Skeletal muscle satellite cell (primary cell): ENCODE results near the gene CLTRN.
"Not testable (repeated sequence)": the region's sequence is repeated elsewhere in the genome, so short reads cannot be mapped to it uniquely, and the experiment has no call there.

Source experiments
- H3K27me3 ChIP-seq: 2 replicates; pipeline ENCODE4 v1.7.0; 2013; ENCODE audit warnings: low read length; ENCODE audit not compliant: control insufficient read depth, insufficient read depth
- H3K36me3 ChIP-seq: 2 replicates; pipeline ENCODE4 v1.7.0; 2013; ENCODE audit warnings: mild to moderate bottlenecking, control low read depth, low read length; ENCODE audit not compliant: insufficient read depth
- H3K4me1 ChIP-seq: 2 replicates; pipeline ENCODE4 v1.7.0; 2013; ENCODE audit warnings: low read length; ENCODE audit not compliant: control insufficient read depth, insufficient read depth
- H3K4me2 ChIP-seq: 2 replicates; pipeline ENCODE4 v1.7.0; 2013; ENCODE audit warnings: mild to moderate bottlenecking, low read length
- H3K4me3 ChIP-seq: 2 replicates; pipeline ENCODE4 v1.7.0; 2013; ENCODE audit warnings: low read length
- H3K9ac ChIP-seq: 2 replicates; pipeline ENCODE4 v1.7.0; 2013; ENCODE audit warnings: mild to moderate bottlenecking, low read depth, low read length, moderate library complexity
- H3K9me3 ChIP-seq: replicated peaks from 2 replicates; pipeline ENCODE4 v1.7.0; 2013; ENCODE audit warnings: mild to moderate bottlenecking, control low read depth, low read length

The CLTRN gene

DNA sequence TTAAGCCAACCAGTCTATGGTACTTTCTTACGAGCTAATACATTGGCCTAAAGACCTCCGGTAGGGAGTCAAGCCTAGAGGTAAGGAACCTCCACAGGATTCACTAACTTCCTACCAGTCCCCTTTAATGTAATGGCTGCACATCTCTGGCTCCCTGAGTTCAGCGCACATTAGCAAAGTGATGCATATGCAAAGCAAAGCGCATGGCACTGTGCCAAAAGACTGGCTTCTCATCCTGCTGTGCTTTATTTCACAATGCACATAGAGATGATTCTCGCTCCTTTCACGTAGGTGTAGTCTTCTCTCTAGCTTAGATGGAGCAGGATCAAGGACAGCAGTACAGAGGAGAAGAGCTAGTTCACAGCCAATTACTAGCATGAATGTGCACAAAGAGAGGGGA lies 14.6 kb upstream of the CLTRN start:
- Histone ChIP-seq H3K9me3 (no peaks in the 10 kb centered on the region), H3K4me2 (no peak overlapping the region), H3K4me3 (no peak overlapping the region), H3K4me1 (peaks cover 10% of the 10 kb centered on the region), H3K36me3 (peaks cover 21% of the 10 kb centered on the region), H3K9ac (no peak overlapping the region), H3K27me3 (no peaks in the 10 kb centered on the region)

DNA sequence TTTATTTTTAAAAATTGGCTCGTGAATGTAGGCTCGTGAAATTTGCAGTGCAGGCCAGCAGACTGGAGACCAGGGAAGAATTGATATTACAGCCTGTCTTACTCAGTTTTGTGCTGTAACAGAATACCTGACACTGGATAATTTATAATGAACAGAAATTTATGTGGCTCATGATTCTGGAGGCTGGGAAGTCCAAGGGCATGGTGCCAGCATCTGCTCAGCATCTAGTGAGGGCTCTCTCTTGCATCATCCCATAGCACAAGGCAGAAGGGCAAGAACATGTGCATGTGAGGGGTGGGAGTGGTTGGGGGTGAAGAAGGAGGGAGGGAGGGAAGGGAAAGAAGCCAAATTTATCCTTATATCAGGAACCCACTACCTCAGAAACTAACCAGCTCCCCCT lies 13.7 kb upstream of the CLTRN start:
- Histone ChIP-seq H3K36me3 (peaks cover 21% of the 10 kb centered on the region), H3K4me3 (no peak overlapping the region), H3K27me3 (no peaks in the 10 kb centered on the region), H3K9me3 (no peaks in the 10 kb centered on the region), H3K4me1 (peaks cover 14% of the 10 kb centered on the region), H3K9ac (no peak overlapping the region), H3K4me2 (no peak overlapping the region)

DNA sequence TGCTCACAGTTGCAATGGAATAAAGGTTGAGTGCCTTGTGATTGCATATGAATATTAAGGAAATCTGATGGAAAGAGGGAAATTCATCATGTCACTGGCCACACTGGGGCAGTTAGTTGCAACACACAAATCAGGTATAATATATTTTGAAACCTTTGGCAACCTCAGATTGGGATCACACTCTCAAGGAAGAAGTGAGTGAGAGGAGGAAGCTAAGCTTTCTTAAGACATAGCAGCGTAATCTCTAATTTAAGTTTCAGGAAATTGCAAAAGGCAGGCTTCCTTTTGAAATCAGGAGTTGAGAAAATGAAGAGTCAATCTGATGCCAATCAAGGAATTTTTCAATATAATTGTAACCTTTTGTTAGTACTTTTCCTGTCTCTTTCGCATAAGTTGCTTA lies 12.3 kb upstream of the CLTRN start:
- Histone ChIP-seq H3K4me2 (peak overlapping the region; percentile 88), H3K9ac (peak overlapping the region; percentile 98), H3K4me3 (peak overlapping the region; percentile 99), H3K27me3 (no peaks in the 10 kb centered on the region), H3K4me1 (peaks cover 14% of the 10 kb centered on the region), H3K36me3 (peaks cover 21% of the 10 kb centered on the region), H3K9me3 (no peaks in the 10 kb centered on the region)

DNA sequence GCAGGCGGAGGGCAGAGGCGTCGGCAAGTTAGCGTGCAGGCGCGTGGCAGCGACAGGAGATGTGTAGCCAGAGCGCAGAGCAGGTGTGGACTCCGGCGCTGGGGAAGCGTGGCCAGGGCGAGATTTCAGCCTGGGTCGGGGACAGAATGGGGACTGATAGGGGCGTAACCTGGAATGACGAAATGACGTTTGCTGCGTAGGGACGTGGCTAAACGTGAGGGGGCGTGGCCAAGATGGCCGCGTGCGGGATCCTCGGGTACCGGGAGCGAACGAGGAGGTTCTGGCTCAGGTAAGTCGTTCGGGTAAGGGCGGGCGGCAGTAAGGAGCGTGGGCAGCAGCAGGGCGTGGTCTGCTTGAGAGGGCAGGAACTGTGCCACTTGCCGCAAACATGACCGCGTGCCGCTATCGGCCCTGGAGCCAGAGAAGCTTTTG lies 10.9 kb upstream of the CLTRN start:
- Histone ChIP-seq H3K4me2 (peak overlapping the region; percentile 88), H3K9ac (peak overlapping the region; percentile 98), H3K9me3 (no peaks in the 10 kb centered on the region), H3K4me1 (peaks cover 14% of the 10 kb centered on the region), H3K36me3 (peaks cover 12% of the 10 kb centered on the region), H3K27me3 (peaks cover 5% of the 10 kb centered on the region), H3K4me3 (peak overlapping the region; percentile 99)

DNA sequence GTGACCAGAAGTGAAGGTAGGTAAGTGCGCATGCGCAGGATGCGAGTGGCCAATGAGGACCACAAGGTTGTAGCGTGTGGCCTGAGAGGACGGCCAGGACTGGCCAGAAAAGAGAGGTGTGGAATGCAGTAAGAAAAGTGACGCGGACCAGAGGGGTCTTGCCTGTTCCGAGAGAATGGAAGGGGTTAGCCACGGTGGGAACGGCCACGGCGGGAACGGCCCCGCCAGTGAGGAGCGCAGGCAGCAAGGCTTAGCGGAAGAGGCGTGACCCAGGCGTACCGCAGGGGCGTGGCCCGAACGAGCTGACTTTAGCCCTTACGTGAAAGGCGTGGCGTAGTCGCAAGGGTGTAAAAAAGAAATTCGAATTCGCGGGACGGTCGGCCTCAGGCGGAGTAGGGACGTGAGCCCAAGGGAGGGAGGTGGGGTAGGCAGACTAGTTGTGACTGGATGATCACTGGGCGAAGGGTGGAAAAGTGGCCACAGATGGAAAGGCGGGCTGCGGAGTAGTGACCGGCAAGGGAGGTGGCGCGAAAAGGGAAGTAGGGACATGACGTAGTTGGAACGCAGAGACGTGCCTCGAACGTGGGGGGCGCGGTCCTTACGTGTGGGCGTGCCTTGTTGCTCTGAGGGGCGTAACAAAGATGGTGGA lies 10.4 kb upstream of the CLTRN start:
- Histone ChIP-seq H3K36me3 (peaks cover 9% of the 10 kb centered on the region), H3K4me1 (peaks cover 14% of the 10 kb centered on the region), H3K9me3 (no peaks in the 10 kb centered on the region), H3K4me3 (peak overlapping the region; percentile 99), H3K27me3 (peaks cover 5% of the 10 kb centered on the region), H3K9ac (peak overlapping the region; percentile 98), H3K4me2 (peak overlapping the region; percentile 88)

DNA sequence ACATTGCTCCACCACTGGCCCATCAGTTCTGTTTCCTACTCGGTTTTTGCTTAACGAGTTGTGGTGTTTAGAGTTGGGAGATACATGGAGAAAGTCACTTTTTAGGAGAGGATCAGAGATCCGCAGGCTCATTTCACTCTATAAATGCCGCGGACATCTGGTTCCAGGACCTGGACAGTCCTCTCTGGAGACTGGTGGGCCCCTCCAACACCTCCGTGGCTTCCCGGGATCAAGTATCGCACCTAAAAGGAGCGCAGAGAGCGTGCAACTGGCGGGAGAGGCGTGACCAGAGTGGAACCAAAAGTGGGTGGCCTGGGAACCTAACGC lies 9.9 kb upstream of the CLTRN start:
- Histone ChIP-seq H3K27me3 (peaks cover 9% of the 10 kb centered on the region), H3K4me2 (peak overlapping the region; percentile 88), H3K36me3 (peaks cover 9% of the 10 kb centered on the region), H3K9me3 (no peaks in the 10 kb centered on the region), H3K9ac (peak overlapping the region; percentile 98), H3K4me3 (peak overlapping the region; percentile 99), H3K4me1 (peaks cover 14% of the 10 kb centered on the region)

DNA sequence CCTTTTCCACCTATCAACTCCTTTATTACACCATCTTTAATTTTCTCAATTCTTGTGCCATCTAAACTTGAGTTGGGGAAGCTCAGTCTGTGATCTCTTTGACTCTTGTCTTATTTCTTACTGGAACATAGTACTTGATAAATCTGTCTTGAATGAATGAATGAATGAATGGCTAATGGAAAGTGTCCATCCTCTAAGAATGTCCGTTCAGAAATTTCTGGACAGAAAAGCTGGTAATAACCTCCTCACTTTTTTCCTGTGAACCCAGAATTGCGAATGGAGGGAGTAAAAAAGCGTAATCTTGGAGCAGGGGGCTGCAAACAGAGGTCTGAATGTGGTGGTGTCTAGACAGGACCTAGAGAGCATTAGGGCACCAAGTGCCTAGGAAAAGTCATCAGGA lies 9.4 kb upstream of the CLTRN start:
- peak overlapping the region; percentile 88 for H3K4me2 ChIP-seq
- peaks cover 14% of the 10 kb centered on the region for H3K27me3 ChIP-seq
- H3K36me3 ChIP-seq, result peaks cover 4% of the 10 kb centered on the region
- H3K4me1 ChIP-seq, result peaks cover 14% of the 10 kb centered on the region
- peak overlapping the region; percentile 99 for H3K4me3 ChIP-seq
- no peaks in the 10 kb centered on the region for H3K9me3 ChIP-seq
- H3K9ac ChIP-seq, result peak overlapping the region; percentile 98

DNA sequence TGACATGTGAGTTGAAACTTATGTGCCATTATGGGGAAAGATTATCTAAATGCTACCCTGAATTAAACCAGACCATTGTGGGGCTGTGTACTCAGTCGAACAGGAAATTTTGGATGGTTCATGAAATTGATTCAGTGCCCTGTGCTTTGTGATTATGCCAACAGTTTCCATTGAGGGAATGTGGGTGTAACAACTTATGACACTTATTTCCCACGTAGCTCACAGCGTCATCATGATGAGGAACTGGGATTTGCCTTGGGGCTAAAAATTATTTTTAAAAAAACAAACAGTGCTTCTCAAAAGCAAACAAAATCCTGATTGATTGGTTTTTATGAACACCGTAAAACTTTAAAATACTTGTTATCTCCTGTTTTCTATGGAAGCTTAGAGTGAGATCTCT lies 8.3 kb upstream of the CLTRN start:
- Histone ChIP-seq H3K4me1 (peaks cover 14% of the 10 kb centered on the region), H3K36me3 (no peaks in the 10 kb centered on the region), H3K27me3 (peaks cover 18% of the 10 kb centered on the region), H3K9me3 (no peaks in the 10 kb centered on the region), H3K4me2 (no peak overlapping the region), H3K9ac (no peak overlapping the region), H3K4me3 (no peak overlapping the region)

DNA sequence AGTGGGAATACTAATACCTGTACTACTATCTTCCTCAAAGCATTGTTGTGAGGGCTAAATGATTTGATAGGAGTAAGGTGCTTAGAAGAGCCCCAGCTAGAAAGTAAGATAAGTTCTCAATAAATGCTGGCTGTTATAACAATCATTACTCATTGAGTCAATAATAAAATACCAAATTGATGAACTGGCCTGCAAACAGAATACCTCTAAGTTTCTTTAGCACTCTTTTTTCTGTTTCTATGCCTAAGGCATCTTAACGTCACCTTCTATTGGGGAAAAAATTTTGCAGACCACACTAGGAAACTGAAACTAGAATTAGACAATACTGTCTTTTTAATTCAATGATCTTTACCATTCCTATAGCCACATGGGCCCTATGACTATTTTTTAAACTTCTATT lies 1.2 kb downstream of the CLTRN start:
- Histone ChIP-seq H3K9ac (no peak overlapping the region), H3K27me3 (peaks cover 62% of the 10 kb centered on the region), H3K4me1 (no peaks in the 10 kb centered on the region), H3K4me3 (no peak overlapping the region), H3K36me3 (no peaks in the 10 kb centered on the region), H3K4me2 (no peak overlapping the region), H3K9me3 (no peaks in the 10 kb centered on the region)

DNA sequence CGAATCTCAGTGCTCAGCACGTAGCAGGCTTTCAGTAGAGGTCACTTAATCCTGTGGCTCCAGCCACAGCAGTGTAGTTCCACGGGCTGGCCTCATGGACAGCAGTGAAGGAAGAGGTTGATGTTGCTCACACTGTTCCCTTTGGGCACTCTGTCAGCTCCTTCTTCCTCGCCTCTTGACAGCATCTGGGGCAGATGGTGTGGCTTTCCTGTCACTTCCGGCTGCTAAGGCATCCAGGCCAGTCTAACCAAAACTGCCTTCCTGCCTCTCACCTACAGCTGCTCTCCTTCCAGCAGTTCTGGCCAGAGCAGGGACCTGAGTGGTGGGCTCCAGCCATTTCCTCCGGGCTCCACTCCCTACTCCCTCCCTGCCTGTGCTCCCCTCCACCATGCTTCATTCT lies 9.8 kb downstream of the CLTRN start:
- H3K4me3 ChIP-seq, H3K9ac ChIP-seq, H3K4me1 ChIP-seq, H3K9me3 ChIP-seq, H3K4me2 ChIP-seq, H3K36me3 ChIP-seq: not testable (repeated sequence)
- peaks cover 44% of the 10 kb centered on the region for H3K27me3 ChIP-seq

DNA sequence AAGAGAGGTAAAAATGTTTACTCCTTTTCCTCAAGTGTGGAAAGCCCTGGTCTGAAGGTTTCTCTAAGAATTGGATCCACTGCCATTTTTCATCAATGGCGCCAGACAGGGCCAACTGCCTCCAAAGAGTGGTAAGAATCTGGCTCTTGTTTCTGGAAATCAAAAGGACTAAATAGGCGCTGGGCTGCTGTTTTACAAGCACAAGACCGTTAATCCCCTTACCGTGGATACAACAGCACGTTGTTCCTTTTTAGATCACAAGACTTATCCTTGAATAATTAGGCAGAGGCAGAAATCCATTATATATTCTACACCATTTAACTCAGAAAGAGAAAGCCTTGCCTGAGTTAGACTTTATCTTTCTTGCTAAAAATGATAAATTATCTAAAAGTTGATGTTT lies 10.6 kb downstream of the CLTRN start:
- Histone ChIP-seq H3K4me2 (no peak overlapping the region), H3K4me1 (no peaks in the 10 kb centered on the region), H3K27me3 (peaks cover 38% of the 10 kb centered on the region), H3K4me3 (no peak overlapping the region), H3K36me3 (no peaks in the 10 kb centered on the region), H3K9ac (no peak overlapping the region), H3K9me3 (no peaks in the 10 kb centered on the region)

DNA sequence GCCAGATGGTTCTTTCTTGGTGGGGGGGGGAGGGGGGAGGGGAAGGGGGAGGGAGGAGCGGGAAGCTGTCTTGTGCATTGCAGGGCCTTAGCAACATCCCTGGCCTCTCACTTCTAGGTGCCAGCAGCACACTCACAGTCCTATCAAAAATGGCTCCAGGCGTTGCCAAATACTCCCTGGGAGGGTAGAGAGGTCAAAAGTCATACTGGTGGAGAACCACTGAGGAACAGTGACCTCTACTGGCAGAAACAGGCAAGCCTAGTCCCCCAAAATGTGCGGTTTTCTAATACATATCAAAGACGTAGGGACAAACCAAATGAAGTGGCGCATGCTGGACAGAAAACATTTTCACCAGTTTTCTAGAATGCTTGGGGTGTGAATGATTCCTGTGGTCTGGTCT lies 17.1 kb downstream of the CLTRN start:
- H3K4me2 ChIP-seq, H3K4me1 ChIP-seq, H3K36me3 ChIP-seq, H3K9me3 ChIP-seq, H3K4me3 ChIP-seq, H3K9ac ChIP-seq: not testable (repeated sequence)
- H3K27me3 ChIP-seq, result peaks cover 35% of the 10 kb centered on the region
